ENCODE measurements around the gene SLIT3. TPM values are rescaled to one million over a fixed set of nuclear protein-coding genes. Genes with fewer than 3 reads are reported as not detected.

The SLIT3 gene
- total and polyA plus RNA-seq, 4 experiments from 2014 or later, result not detected

DNA sequence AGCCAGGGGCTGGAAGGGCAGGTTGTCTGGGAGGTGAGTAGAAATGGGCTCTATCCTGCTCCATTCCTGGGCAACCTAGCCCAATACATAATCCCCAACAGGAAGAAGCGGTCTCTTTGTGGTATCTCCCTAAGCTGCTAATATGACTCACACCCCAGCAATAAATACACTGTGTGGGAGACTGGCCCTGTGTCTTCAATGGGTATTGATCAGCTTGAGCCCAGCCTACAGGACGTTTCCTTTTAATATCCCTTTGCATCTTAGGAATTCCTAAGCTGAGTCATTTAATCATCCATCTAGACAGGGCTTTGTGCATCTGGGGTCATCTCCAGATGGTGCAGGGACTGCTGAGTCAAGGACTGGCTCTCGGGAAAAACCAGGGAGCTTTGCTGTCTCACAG lies 514.8 kb downstream of the SLIT3 start:
- CTCF ChIA-PET (ENCODE audit: partially characterized antibody), result interaction anchor here (0.6 to 1.0 kb wide), 2 partner anchors 82 to 107 kb away, joined by 3 read pairs; no protein-coding TSS in a partner anchor
- H3K27me3 Mint-ChIP-seq, result peaks cover 0 to 2% of the 10 kb centered on the region in 2 donors
- H3K4me1 ChIP-seq (ENCODE audit: insufficient read depth, low read length), result no peaks in the 10 kb centered on the region

DNA sequence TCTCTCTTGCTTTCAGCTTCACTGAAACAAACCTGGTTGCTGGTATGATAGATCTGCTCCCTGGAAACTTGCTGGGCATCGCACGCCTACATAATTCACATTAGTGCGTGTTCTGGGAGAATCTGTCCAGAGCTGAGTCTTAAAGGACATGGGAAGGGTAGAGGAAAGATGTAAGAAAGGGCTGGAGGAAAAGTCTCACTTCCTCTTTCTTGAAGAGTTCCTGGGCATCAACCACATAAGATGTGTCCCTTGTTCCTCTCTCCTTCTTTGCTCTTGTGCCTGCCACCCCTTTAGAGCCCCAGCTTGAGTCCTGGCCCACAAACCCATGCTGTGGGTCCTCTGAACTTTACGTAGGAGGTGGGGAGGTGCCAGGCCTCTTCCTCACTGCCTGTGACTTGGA lies 516.5 kb downstream of the SLIT3 start:
- Histone ChIP-seq H3K27ac (ENCODE audit: low read depth, low read length) (no peak overlapping the region), H3K36me3 (ENCODE audit: insufficient read depth, low read length) (no peaks in the 10 kb centered on the region), H3K4me1 (ENCODE audit: insufficient read depth, low read length) (no peaks in the 10 kb centered on the region), H3K4me3 (ENCODE audit: low read length in 2 of 2) (no peak overlapping the region), H3K9me3 (ENCODE audit: control insufficient read depth in 1 of 2, low read length in 2 of 2) (no peaks in the 10 kb centered on the region), H3K27me3 (ENCODE audit: insufficient read depth, low read length) (no peaks in the 10 kb centered on the region)
- H3K4me3 Mint-ChIP-seq, result no peak overlapping the region
- intact Hi-C loops (cut with micrococcal nuclease), result no loop called here
- H3K9me3 Mint-ChIP-seq, result no peaks in the 10 kb centered on the region
- H3K27ac Mint-ChIP-seq, result no peak overlapping the region
- H3K4me1 Mint-ChIP-seq, result no peaks in the 10 kb centered on the region
- no peaks in the 10 kb centered on the region for H3K36me3 Mint-ChIP-seq
- DNase-seq, result no peak
- H3K27me3 Mint-ChIP-seq, result peaks cover 0 to 2% of the 10 kb centered on the region in 2 donors
- ChIA-PET CTCF (ENCODE audit: partially characterized antibody) (no interaction called here), POLR2A (ENCODE audit: partially characterized antibody) (no interaction called here)

More for the DNA sequence above, 514.8 kb downstream of the SLIT3 start:
- Histone ChIP-seq H3K27me3 (ENCODE audit: insufficient read depth, low read length) (no peaks in the 10 kb centered on the region), H3K36me3 (ENCODE audit: insufficient read depth, low read length) (no peaks in the 10 kb centered on the region), H3K9me3 (ENCODE audit: control insufficient read depth in 1 of 2, low read length in 2 of 2) (no peaks in the 10 kb centered on the region), H3K4me3 (ENCODE audit: low read length in 2 of 2) (no peak overlapping the region), H3K27ac (ENCODE audit: low read depth, low read length) (no peak overlapping the region)
- Mint-ChIP-seq H3K27ac (no peak overlapping the region), H3K4me1 (no peaks in the 10 kb centered on the region), H3K36me3 (no peaks in the 10 kb centered on the region), H3K9me3 (no peaks in the 10 kb centered on the region), H3K4me3 (no peak overlapping the region)
- POLR2A ChIA-PET (ENCODE audit: partially characterized antibody), result no interaction called here
- no peak for DNase-seq
- intact Hi-C loops (cut with micrococcal nuclease), result no loop called here

DNA sequence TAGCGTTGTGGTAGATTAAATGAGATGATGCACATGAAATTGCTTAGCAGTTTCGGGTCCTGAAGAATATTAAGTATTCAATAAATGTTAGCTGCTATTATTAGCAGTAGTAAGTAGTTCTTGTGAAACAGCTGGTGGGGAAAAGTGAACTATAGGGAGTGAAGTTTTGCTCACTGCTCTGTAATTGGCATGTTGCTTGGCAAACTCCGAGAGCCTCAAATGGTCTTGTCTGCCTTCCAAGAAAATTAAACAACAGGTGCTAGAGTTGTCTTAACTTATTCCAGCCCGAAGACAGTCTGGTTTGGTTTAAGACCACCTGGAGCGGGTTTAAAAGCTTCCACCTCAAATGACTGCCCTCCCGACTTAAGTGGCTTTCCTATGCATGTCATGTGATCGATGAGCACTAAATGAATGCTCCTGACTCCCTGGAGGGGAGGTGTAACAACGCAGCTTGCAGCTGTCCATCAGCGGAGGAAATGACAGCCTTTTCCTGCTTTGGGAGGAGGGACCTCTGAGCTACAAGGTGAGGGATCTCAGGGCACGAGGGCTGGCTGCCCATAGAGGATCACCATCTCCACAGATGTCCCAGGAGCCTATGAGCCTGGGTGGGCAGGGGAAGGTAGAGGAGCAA lies 518.9 kb downstream of the SLIT3 start:
- Histone ChIP-seq H3K27me3 (ENCODE audit: insufficient read depth, low read length) (no peaks in the 10 kb centered on the region), H3K36me3 (ENCODE audit: insufficient read depth, low read length) (no peaks in the 10 kb centered on the region), H3K27ac (ENCODE audit: low read depth, low read length) (no peak overlapping the region), H3K9me3 (ENCODE audit: control insufficient read depth in 1 of 2, low read length in 2 of 2) (no peaks in the 10 kb centered on the region), H3K4me1 (ENCODE audit: insufficient read depth, low read length) (no peaks in the 10 kb centered on the region), H3K4me3 (ENCODE audit: low read length in 2 of 2) (no peak overlapping the region)
- CTCF ChIA-PET (ENCODE audit: partially characterized antibody), result no interaction called here
- intact Hi-C loops (cut with micrococcal nuclease), result no loop called here
- H3K36me3 Mint-ChIP-seq, result no peaks in the 10 kb centered on the region
- no peak for DNase-seq
- H3K4me1 Mint-ChIP-seq, result no peaks in the 10 kb centered on the region
- no peak overlapping the region for H3K4me3 Mint-ChIP-seq
- no peaks in the 10 kb centered on the region for H3K9me3 Mint-ChIP-seq
- POLR2A ChIA-PET (ENCODE audit: partially characterized antibody), result no interaction called here
- no peak overlapping the region for H3K27ac Mint-ChIP-seq
- H3K27me3 Mint-ChIP-seq, result peaks cover 0 to 2% of the 10 kb centered on the region in 2 donors

DNA sequence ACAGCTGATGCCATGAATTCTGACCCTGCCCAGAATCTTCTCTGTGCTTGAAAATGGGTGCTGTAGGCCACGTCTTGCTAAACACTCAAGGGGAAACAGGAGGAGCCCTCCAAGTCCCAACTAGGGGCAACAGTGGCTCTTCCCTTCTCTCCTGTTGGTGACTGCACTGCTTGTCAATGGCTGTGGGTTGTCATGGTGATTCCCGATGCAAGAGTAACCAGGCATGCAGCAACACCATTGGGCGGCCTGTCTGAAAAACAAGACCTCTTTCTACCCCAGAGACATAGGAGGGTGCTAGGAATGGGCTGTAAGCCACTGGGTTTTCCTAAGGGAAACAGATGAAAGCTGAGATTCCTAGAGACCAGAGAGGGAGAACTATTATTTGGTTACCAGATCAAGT lies 520.1 kb downstream of the SLIT3 start:
- no peaks in the 10 kb centered on the region for H3K4me1 Mint-ChIP-seq
- Histone ChIP-seq H3K27me3 (ENCODE audit: insufficient read depth, low read length) (no peaks in the 10 kb centered on the region), H3K4me3 (ENCODE audit: low read length in 2 of 2) (no peak overlapping the region), H3K4me1 (ENCODE audit: insufficient read depth, low read length) (no peaks in the 10 kb centered on the region), H3K9me3 (ENCODE audit: control insufficient read depth in 1 of 2, low read length in 2 of 2) (no peaks in the 10 kb centered on the region), H3K27ac (ENCODE audit: low read depth, low read length) (no peak overlapping the region), H3K36me3 (ENCODE audit: insufficient read depth, low read length) (no peaks in the 10 kb centered on the region)
- intact Hi-C loops (cut with micrococcal nuclease), result no loop called here
- ChIA-PET CTCF (ENCODE audit: partially characterized antibody) (no interaction called here), POLR2A (ENCODE audit: partially characterized antibody) (no interaction called here)
- H3K36me3 Mint-ChIP-seq, result no peaks in the 10 kb centered on the region
- peaks cover 0 to 2% of the 10 kb centered on the region in 2 donors for H3K27me3 Mint-ChIP-seq
- H3K4me3 Mint-ChIP-seq, result no peak overlapping the region
- DNase-seq, result no peak
- no peaks in the 10 kb centered on the region for H3K9me3 Mint-ChIP-seq
- H3K27ac Mint-ChIP-seq, result no peak overlapping the region

DNA sequence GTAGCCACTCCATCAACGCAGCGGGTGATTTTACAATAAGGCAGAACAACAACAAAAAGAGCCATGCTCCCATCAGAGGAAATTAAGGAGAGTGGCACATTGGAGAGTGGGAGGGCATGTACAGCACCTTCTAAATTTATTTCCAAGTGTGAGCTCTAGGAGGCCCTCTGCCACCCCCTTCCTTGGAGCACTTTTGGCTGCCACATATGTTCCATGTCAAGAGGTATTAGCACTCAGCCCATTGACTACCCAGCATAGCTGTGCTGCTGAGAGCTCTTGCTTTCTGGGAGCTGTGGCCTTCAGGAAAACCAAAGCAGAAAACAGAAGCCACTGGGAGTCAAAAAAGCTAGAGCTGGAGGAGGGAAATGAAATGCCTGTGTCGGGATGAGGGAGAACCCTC lies 521.6 kb downstream of the SLIT3 start:
- Mint-ChIP-seq H3K9me3 (no peaks in the 10 kb centered on the region), H3K4me1 (no peaks in the 10 kb centered on the region), H3K4me3 (no peak overlapping the region), H3K36me3 (no peaks in the 10 kb centered on the region), H3K27ac (no peak overlapping the region), H3K27me3 (peaks cover 2% of the 10 kb centered on the region in 2 donors)
- Histone ChIP-seq H3K27me3 (ENCODE audit: insufficient read depth, low read length) (no peaks in the 10 kb centered on the region), H3K4me3 (ENCODE audit: low read length in 2 of 2) (no peak overlapping the region), H3K36me3 (ENCODE audit: insufficient read depth, low read length) (no peaks in the 10 kb centered on the region), H3K27ac (ENCODE audit: low read depth, low read length) (no peak overlapping the region), H3K9me3 (ENCODE audit: control insufficient read depth in 1 of 2, low read length in 2 of 2) (no peaks in the 10 kb centered on the region), H3K4me1 (ENCODE audit: insufficient read depth, low read length) (no peaks in the 10 kb centered on the region)
- intact Hi-C loops (cut with micrococcal nuclease), result no loop called here
- POLR2A ChIA-PET (ENCODE audit: partially characterized antibody), result no interaction called here
- no peak for DNase-seq
- CTCF ChIA-PET (ENCODE audit: partially characterized antibody), result no interaction called here

DNA sequence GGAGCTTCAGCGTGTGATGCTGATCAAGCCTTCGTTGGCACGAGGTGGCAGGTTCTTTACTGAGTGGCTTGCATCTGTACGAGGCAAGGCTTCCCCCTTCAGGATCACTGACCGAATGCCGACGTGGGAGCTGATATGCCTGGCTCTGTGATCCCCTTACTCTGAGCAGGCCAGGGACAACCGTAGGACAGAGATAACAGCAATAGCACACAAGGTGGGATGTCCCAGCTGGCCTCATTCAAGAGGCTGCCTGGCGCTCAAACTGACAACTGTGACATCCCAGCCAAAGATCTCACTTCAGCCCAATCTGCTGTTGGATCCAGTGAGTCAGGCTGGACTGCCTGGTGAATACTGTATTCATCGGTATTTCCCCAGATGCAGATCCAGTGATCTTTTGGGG lies 522.4 kb downstream of the SLIT3 start:
- no peaks in the 10 kb centered on the region for H3K36me3 ChIP-seq (ENCODE audit: insufficient read depth, low read length)
- H3K4me1 ChIP-seq (ENCODE audit: insufficient read depth, low read length), result no peaks in the 10 kb centered on the region
- ChIA-PET POLR2A (ENCODE audit: partially characterized antibody) (no interaction called here), CTCF (ENCODE audit: partially characterized antibody) (no interaction called here)
- H3K9me3 Mint-ChIP-seq, result no peaks in the 10 kb centered on the region
- intact Hi-C loops (cut with micrococcal nuclease), result no loop called here
- H3K4me1 Mint-ChIP-seq, result no peaks in the 10 kb centered on the region
- H3K9me3 ChIP-seq (ENCODE audit: control insufficient read depth in 1 of 2, low read length in 2 of 2), result no peaks in the 10 kb centered on the region
- no peak overlapping the region for H3K4me3 ChIP-seq (ENCODE audit: low read length in 2 of 2)
- no peaks in the 10 kb centered on the region for H3K36me3 Mint-ChIP-seq
- H3K4me3 Mint-ChIP-seq, result no peak overlapping the region
- peaks cover 2% of the 10 kb centered on the region in 2 donors for H3K27me3 Mint-ChIP-seq
- no peak overlapping the region for H3K27ac Mint-ChIP-seq
- no peak for DNase-seq
- no peaks in the 10 kb centered on the region for H3K27me3 ChIP-seq (ENCODE audit: insufficient read depth, low read length)
- no peak overlapping the region for H3K27ac ChIP-seq (ENCODE audit: low read depth, low read length)

DNA sequence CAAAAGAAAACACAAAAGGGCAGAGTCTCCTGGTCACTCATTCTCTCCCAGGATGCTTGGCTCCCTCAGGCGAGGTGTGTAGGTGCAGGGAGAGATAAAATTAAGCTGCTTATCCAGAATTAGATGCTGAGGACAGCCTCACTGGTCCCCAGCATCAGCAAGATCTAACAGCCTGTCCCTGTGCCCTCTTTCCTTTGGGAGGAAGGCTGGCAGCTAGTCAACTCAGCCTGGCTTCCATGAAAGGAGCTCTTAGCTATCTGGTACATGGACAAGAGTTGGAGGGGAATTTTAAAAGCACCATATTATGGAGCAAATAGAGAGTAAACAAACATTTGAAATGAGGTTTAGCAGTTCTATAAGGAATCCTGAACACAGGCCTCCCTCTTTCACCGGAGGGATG lies 523.3 kb downstream of the SLIT3 start:
- peaks cover 0 to 2% of the 10 kb centered on the region in 2 donors for H3K27me3 Mint-ChIP-seq
- H3K4me3 Mint-ChIP-seq, result no peak overlapping the region
- no peak for DNase-seq
- Histone ChIP-seq H3K27ac (ENCODE audit: low read depth, low read length) (no peak overlapping the region), H3K4me1 (ENCODE audit: insufficient read depth, low read length) (no peaks in the 10 kb centered on the region), H3K9me3 (ENCODE audit: control insufficient read depth in 1 of 2, low read length in 2 of 2) (no peaks in the 10 kb centered on the region), H3K27me3 (ENCODE audit: insufficient read depth, low read length) (no peaks in the 10 kb centered on the region), H3K36me3 (ENCODE audit: insufficient read depth, low read length) (no peaks in the 10 kb centered on the region), H3K4me3 (ENCODE audit: low read length in 2 of 2) (no peak overlapping the region)
- H3K4me1 Mint-ChIP-seq, result no peaks in the 10 kb centered on the region
- CTCF ChIA-PET (ENCODE audit: partially characterized antibody), result no interaction called here
- H3K9me3 Mint-ChIP-seq, result no peaks in the 10 kb centered on the region
- POLR2A ChIA-PET (ENCODE audit: partially characterized antibody), result no interaction called here
- H3K27ac Mint-ChIP-seq, result no peak overlapping the region
- intact Hi-C loops (cut with micrococcal nuclease), result no loop called here
- H3K36me3 Mint-ChIP-seq, result no peaks in the 10 kb centered on the region

DNA sequence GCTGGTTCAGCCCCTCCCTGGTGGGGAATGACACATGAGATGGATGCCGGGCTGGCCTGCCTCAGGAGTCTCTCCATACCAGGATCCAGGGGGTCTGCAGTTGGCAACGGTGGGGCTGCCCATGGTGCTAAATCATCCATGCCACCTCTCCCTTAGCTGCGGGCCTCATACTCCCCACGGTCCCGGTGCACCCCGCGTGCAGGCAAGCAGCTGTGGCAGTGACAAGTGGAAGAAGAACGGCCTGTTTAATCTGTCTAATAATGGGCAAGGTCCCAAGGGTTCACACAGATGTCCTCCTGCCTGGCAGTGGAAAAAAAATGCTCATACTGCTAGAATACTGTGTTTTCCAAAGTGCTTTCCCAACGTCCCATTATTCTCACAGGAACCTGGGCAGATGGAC lies 524.9 kb downstream of the SLIT3 start:
- ChIA-PET POLR2A (ENCODE audit: partially characterized antibody) (interaction anchor here (0.6 kb wide), 1 partner anchor 263 kb away, joined by 3 read pairs; no protein-coding TSS in a partner anchor), CTCF (ENCODE audit: partially characterized antibody) (no interaction called here)
- intact Hi-C loops (cut with micrococcal nuclease), result no loop called here
- no peaks in the 10 kb centered on the region for H3K27me3 ChIP-seq (ENCODE audit: insufficient read depth, low read length)
- no peak overlapping the region for H3K27ac ChIP-seq (ENCODE audit: low read depth, low read length)
- Mint-ChIP-seq H3K27me3 (peaks cover 0 to 2% of the 10 kb centered on the region in 2 donors), H3K4me3 (no peak overlapping the region), H3K27ac (no peak overlapping the region), H3K9me3 (no peaks in the 10 kb centered on the region), H3K36me3 (no peaks in the 10 kb centered on the region), H3K4me1 (no peaks in the 10 kb centered on the region)
- H3K4me1 ChIP-seq (ENCODE audit: insufficient read depth, low read length), result no peaks in the 10 kb centered on the region
- no peak for DNase-seq
- no peaks in the 10 kb centered on the region for H3K9me3 ChIP-seq (ENCODE audit: control insufficient read depth in 1 of 2, low read length in 2 of 2)
- no peaks in the 10 kb centered on the region for H3K36me3 ChIP-seq (ENCODE audit: insufficient read depth, low read length)
- no peak overlapping the region for H3K4me3 ChIP-seq (ENCODE audit: low read length in 2 of 2)

All from CD4-positive, alpha-beta memory T cell (primary cell).